Measurements from ENCODE around the gene RARG.

Gene RARG

DNA sequence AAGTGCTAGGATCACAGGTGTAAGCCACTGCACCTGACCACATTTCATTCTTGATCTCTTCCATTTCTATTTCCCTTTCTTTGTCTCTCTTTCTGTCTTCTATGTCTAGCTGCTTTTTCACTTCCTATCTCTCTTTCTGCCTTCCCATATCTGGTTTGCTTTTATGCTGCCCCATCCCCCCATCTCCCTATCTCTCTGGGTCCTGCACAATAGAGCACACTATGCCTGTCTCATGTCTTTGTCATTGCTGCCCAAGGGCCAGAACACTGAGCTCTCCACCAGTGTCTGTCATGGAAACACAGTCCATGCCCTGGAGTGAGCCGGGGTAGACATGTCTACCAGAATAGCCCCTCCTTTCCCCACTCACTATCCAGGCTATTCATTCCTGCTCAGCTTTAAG lies 12.3 kb upstream of the RARG start:
- DNase-seq (ENCODE audit: low read depth in 3 of 3) = no peak

DNA sequence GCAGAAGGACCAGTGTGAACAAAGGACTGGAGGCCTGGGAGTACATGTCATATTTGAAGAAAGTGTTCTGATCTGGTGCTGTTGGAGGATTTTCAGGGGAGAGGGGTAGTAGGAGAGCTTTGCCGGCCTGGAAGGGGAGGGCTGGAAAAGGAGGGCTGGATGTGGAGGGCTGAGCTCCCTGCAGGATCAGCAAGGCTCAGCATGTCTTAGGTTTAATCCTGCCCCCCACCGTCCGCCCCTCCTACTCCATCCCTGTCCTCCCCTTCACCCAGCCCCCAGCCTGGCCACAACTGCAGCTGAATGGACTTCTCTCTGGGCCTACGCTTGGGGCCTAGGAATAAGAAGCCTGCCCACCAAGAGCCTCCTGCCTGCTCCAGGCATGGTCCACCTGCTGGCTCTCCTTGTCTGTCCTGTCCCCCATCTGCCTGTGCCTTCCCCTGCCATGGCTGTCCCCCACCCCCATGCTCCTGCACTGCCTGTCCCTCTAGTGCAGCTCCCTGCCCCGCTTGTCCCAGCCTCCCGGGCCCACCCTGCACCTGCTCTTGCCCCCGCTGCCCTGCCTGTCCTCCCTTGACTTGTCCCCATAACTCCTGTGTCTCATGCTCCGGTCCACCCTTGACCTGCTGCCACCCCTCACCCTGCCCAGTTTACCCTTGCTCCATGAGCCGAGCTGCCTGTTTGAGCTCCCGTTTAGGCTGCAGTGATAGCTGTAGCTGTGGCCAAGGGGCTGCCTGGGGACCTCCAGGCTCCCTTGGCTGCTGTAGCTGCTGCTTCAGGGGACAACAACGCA lies 9.8 kb upstream of the RARG start:
- no peak for DNase-seq (ENCODE audit: low read depth in 3 of 3)

DNA sequence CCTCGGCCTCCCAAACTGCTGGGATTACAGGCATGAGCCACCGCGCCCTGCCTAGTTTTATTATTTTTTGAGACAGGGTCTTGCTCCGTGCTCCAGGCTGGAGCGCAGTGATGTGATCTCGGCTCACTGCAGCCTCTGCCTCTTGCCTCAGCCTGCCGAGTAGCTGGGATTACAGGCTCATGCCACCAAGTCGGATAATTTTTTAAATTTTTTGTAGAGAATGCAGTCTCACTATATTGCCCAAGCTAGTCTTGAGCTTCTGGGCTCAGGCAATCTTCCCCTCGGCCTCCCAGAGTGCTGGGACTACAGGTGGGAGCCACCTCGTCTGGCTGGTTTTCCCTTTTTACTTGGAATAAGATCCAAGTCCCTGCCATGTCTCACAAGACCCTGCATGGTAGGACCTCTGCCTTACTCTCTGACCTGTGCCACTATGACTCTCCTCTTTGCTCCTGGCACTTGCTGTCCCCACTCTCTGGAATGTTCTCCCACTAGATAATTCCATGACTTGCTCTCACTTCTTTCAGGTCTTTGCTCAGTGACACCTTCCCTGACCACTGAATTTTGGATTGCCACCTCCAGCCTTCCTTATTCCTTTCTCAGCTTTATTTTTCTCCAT lies 7.7 kb upstream of the RARG start:
- no peak for DNase-seq (ENCODE audit: low read depth in 3 of 3)

DNA sequence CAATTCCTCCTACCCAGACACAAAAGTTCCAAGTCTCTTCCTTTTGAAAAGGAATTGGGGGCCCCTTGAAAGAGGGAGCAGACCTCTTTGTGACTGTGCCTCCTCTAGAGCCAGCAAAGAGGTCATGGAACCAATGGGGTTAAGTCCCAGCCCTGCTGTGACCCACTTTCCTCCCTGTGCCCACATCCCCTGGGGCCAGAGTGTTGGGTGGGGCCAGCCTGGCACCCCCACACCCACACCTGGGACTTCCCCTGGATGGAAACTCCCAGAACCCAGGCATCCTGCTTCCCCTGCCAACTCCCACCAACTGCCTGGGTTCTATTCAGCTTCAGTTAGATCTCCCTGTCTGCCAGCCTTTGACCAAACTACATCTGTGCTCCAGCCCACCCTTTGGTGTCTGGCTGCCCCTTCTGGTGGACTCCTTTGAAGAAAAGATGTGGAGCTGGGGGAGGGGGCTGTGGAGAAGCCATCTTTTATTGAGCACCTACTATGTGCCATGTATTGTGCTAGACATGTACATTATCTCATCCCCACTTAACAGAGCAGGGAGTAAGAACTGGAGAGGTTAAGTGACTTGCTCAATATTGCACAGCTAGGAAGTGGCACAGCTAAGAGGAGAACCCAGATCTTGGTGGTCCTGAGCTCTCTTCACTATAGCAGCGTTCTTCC lies 4.6 kb upstream of the RARG start:
- no peak for DNase-seq (ENCODE audit: low read depth in 3 of 3)

DNA sequence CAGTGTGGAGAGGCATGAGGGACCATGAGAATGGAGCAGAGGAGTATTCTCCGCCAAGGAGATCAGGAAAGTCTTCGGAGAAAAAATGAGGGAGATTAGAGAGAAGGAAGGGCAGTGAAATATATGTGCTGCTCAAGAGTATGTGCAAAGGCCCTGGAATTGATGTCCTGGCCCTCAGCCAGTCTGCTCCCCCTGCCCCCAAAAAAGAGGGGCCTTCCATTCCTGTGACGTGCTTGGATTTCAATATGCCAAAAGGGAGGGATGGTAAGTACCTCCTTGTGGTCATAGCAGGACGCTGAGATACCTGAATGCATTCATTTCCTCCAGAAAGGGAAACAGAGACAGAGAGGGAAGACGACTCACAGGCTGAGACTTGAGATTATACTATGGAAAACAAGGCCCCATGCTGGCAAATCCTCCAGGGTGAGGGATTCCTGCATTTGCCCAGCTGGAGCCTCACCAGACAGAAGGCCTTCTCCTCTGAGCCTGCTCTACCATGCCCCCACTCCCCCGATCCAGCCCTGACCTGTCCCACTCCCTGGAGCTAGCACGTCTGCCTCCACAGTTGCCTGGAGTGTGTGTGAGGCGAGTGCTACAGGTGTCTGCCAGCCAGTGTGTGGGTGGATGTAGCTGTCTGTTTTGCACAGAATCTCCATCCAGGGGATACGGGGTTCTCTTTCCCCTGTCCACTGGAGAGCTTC lies 3.9 kb upstream of the RARG start:
- DNase-seq (ENCODE audit: low read depth in 3 of 3) = no peak

DNA sequence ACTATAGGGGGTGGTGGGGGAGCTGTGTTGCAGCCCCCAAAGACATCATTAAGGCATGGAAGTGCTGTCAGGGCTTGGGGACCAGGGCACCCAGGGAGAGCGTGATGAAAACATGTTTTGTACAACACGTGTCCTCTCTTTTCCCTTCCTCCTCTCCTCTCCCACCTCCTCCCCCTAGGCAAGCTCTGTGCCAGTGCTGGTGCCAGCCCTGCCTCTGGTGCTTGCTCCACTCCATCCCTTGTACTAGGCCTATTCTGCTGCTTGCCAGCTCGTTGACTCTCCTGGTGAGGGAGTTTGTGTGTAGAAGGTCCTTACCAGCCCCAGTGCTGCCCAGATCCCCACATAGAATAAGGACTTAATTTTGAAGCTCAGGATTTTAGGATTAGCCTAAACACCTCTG lies 3.2 kb upstream of the RARG start:
- DNase-seq (ENCODE audit: low read depth in 3 of 3) = no peak

DNA sequence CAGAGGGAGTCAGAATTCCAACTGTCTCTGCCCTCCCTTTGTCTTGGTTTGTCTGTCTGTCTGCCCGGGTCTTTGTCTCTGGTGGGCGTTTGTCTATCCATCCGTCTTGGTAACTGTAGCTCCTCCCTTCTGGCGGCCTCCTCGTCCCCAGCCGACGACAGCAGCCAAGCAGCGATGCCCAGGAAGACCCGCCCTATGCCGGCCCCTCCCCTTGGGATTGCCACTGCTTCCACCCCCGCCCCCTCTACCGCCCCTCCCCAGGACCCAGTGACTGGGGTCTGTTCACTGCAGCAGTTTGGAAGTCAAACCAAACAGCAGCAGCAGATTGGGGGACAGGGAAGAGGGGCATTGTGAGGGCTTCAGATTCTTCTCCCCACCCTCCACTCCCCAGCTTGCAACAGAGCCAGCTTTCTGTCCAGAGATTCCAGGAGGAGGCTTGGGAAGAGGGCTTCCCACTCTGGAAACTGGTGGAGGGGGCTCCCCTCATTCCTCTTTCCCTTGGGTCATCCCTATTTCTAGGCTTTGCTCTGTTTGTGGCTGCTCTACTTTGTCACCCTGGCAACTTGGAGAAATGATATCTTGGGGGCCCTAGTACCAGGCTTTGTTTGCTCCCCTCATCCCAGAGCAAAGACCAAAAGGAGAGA lies 2.4 kb upstream of the RARG start:
- DNase-seq (ENCODE audit: low read depth in 3 of 3) = no peak

DNA sequence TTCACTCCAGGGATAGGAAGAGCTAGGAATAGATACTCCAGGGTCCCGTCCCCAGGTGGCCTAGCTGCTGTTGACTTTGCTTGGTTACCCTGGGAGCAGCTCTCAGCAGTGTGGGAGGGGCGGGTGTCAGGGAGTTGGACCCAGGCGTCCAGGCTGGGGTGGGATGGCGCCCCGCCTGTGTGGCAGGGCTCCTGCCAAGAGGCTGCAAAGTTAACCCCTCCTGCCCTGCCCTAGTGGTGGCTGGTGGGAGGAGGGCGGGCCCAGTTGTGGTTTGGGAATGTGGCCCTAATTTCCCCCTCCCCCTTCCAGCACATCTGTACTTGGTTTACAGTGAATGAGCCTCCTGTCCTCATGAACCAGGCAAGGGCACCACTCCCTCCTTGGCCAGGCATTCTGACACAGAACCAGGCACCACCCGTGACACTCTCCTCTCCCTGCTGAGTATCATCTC lies 1.7 kb upstream of the RARG start:
- no peak for DNase-seq (ENCODE audit: low read depth in 3 of 3)

DNA sequence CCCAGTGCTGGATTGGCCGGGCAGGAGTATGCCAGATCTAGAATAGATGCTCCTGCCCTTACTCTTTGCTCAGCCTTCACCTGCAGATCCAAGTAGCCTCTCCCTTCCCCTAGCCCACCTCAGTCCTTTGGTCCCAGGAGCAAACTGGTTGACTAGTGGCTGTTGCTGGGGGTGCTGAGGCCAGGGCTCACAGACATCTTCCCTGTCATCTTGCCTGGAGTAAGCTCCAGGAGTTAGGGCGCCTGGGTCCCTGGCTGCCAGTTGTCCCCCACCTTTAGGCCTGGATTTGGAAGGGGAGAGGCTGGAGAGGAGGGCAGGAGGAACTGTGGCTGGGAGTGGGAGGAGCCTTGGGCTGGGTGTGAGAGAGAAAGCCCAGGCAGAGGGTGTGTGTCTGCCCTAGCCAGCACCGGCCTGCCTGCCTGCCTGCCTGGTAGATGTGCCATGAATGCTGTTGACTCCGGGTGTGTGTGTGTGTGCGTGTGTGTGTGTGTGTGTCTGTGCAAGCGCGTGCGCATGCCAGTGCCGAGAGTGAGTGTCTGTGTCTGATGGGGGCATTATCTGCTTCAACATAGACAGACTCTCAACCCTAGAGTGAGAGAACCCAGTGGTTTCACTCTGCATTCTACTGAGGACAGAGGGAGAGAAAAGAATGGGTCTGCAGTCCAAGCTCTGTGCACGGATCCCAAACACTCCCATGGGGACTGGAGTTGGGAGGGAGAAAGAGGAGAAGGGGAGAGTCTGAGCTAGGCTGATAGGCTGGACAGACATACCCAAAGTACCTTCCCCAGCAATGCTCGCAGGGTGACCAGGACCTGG lies 845 bp upstream of the RARG start:
- DNase-seq (ENCODE audit: low read depth in 3 of 3) = no peak

DNA sequence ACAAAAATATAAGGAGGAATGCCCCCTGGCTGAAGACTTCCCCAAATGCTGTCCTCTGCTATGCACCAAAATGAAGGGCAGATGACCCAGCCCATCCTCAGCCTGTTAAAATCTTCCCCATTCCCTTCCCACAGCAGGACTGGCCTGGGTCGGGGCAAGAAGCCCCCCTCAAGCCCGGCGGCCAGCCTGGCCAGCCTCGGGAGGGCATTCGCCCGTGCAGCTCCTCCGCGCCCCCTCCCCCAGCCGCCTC lies 413 bp downstream of the RARG start:
- DNase-seq (ENCODE audit: low read depth in 3 of 3) = no peak

DNA sequence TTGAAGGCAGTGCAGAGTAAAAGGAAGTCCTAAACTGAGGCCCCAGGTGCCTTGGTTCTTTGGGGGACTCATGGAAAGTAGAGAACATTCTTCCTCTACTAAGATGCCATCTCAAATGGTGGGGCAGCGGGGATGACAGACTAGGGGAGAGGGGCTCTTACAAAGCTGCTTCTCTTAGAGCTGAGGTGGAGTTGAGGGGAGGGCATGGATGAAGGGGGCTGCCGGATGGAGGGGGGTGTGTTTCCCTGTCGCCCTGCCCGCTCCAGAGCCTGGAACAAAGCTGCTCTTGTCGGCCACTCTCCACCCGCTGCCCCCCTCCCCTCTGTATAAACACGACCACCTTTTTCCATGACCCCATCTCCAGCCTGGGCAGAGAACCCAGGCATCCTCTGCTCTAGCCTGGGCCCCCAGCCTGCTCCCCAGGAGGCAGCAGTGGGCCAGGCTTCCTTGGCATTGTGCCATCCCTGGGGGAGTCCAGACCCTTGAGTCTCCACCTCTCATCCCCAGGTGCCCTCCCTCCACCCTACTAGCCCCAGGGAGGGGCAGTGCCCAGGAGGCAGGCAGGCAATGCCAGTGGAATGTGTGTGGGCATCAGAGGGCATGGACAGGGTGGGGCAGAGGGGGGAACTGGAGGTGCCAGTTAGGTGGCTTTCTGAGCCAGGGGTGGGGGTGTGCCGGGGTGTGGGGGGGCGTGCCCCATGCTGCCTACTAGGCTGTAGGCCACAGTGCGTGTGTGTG lies 1.7 kb downstream of the RARG start:
- no peak for DNase-seq (ENCODE audit: low read depth in 3 of 3)

DNA sequence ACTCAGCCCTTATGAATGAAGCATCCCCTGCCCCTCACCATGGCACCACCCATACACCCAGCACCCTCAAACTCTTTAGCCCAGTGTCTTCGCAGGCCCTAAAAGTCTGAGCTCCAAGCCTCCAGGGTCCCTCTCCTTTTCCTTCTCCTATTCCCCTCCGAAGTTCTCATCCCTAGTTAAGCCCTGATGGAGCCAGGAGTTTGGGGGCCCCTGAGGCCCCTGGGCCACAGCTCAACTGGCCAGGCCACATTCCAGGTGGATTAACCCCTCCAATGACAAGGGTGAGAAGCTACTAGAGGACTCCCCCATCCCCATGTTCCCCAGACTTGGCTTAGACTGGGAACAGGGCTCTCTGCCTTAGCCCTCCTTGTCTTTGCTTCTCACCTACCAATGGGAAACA lies 2.6 kb downstream of the RARG start:
- DNase-seq (ENCODE audit: low read depth in 3 of 3) = no peak

DNA sequence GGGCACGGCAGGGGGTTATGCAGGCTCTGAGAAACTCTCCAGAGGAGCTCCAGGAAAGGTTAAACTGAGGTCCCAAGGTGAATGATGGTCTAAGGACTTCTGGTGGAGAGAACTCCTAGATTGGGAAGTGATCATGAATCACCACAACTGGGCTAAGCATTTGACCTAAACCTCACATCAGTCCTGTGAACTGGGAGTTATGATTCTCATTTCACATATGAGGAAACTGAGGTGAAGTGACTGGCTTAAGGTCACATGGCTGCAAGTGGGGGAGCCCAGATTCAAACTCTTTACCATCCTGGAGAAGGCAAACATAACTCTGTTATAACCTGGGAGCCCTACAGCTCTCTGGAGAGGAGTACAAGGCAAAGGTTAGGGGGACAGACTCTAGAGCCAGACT lies 4.2 kb downstream of the RARG start:
- DNase-seq (ENCODE audit: low read depth in 3 of 3) = no peak

DNA sequence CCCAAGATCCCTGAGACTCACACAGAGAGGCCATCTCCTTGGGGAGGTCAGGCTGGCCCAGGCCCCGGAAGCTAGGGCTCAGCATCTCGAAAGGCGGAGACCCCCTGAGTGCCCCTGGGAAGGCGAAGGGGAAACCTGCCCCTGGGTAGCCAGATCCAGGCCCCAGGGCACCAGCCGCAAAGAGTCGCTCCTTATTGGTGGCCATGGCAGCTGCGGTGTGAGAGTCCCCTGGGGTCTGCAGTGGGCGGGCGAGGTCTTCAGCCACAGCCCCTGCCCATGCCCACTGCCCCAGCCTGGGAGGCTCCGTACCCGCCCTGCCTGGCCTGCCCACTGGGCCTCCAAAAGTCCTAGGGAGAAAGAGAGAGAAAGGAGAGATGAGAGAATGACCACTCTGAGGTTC lies 4.7 kb downstream of the RARG start:
- no peak for DNase-seq (ENCODE audit: low read depth in 3 of 3)

DNA sequence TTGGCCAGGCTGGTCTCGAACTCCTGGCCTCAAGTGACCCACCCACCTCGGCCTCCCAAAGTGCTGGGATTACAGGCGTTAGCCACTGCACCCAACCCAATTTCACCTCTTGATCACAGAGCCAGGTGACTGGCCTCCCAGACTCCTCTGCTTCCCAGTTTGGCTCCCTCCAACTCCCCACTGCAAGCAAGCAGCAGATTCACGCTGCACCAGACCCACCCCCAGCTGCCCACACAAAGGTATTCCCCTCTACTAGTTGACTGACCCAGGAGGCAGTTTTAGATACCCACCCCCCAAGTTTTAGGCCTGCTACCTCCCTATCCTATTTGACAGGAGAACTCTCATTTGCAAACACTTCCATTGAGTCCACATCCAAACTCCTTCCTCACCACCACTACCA lies 5.2 kb downstream of the RARG start:
- DNase-seq (ENCODE audit: low read depth in 3 of 3) = no peak

DNA sequence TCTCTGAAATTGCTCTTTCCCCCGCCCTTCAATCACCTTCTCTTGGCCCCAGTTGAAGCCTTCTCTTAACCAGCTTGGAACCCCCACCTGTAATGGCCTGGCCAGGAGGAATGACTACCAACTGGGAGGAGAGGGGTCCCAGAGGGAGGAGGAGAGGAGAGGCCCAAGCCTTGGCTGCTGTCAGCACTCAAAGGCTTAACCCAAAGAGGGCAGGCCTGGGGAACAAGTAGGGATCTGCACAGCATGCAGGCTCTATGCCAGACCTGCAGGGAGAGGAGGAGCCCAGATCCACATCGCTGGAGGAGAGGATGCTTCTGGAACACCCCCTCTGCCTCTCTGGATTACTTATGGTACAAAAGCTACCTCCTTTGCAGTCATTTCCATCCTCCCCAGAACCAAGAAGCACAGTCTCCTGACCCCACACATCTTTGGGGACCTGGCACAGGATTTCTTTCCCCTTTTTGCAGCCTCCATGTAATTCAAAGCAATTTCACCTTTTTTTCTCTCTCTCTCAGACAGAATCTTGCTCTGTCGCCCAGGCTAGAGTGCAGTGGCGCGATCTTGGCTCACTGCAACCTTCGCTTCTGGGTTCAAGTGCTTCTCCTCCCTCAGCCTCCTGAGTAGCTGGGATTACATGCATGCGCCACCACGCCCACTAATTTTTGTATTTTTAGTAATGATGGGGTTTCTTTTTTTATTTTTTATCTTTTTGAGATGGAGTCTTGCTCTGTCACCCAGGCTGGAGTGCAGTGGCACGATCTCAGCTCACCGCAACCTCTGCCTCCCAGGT lies 6.2 kb downstream of the RARG start:
- no peak for DNase-seq (ENCODE audit: low read depth in 3 of 3)

DNA sequence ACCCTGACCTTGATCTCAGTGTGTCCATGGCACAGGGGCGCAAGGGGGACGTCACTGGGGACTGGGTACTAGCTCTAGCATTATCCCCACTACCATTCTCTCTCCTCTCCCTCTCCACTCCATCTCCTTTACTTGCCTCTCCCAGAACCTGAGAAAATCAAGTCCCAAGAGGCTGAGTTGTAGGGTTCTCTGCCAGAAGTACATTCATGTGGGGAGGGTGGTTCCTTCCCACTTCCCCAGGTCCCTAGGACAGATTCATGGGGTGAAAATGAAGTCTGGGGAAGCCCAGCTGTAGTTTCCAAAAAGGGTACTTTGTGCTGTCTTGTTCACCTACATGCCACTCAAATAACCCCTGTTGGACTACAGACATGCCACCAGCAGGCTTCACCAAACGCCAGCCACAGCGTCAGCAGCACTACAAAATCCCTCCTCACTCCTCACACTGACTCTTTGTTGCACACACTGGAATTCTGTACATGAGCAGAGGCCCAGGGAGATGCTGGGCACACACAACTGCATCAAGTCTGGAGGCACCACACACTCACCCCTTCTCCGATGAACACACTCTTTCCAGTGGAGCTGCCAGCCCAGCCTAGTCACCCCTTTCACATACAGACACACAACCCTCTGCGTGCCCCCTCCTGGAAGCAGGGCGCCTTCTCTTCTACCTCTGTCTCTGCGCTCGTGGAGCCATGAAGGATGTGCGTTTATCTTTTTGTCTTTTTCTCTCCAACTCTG lies 6.9 kb downstream of the RARG start:
- no peak for DNase-seq (ENCODE audit: low read depth in 3 of 3)

DNA sequence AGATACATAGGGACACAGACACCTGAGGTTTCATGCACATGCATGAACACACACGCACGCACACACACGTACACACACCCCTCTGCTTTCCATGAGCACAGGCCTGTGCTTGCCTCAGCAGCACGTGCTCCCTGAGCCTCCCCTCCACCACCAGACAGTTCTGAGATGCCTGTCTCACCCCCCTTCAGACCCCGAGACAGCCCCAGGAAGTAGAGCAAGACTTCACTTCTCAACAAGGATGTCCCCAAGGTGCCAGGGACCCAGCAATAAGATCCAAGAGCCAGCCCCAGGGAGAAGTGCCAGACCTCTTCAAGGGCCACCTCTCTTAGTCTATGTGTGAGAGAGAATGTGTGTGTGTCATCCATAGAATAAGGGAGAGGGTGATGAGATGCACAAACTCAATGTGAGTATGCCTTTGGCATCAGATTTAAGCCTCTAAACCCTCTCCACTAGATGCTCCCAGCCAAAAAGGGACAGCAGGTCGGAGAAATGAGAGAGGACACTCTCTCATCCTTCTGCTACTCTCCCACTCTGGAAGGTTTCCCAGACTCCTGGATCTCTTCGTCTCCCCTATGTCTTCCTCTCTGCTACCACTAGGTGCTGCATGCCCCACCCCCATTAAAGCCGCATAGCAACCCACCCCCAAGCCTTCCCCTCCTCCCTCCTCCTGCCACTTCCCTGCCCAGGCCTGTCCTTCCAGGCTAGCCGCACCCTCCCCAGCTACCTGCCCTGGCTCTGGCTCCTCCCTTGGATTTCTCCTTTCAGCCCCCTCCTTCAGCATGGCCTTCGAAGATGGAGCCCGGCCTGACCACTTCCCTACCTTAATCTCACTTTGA lies 7.7 kb downstream of the RARG start:
- DNase-seq (ENCODE audit: low read depth in 3 of 3) = no peak

Data from stimulated activated CD4-positive, alpha-beta T cell treated with anti-CD3 and anti-CD28 coated beads, TNF-alpha, amount 100 ng/mL, for 48 hours (primary cell).